ENCODE measurements around the gene ASCC1. TPM values are rescaled to one million over a fixed set of nuclear protein-coding genes. Genes with fewer than 3 reads are reported as not detected.
"Not testable (repeated sequence)": the region's sequence is repeated elsewhere in the genome, so short reads cannot be mapped to it uniquely, and the experiment has no call there.

The ASCC1 gene
- total RNA-seq, 1 donor from 2014 or later = 33.5 TPM

DNA sequence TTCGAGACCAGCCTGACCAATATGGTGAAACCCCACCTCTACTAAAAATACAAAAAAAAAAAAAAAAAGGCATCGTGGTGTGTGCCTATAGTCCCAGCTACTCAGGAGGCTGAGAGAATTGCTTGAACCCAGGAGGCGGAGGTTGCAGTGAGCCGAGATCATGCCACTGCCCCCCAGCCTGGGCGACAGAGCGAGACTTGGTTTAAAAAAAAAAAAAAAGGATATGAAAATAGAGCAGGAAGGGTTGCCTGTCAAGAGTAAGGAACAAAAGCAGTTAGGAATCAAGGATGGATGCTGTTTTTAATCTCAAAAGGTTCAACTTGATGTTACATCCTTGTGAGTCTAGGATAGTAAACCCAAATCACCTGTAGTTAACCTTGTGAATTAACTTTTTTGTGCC, 11.8 kb upstream of the ASCC1 start:
- DNase-seq (ENCODE audit: low spot score) = no peak
- intact Hi-C loops (cut with micrococcal nuclease) = loop anchor here (10.0 kb wide), 2 partner anchors 273 to 333 kb away; no protein-coding TSS in a partner anchor
- no peaks in the 10 kb centered on the region for H3K27me3 Mint-ChIP-seq (ENCODE audit: insufficient read depth)
- H3K4me1 Mint-ChIP-seq (ENCODE audit: low read depth) = peaks cover 42% of the 10 kb centered on the region
- no peak overlapping the region for H3K4me3 Mint-ChIP-seq
- H3K27ac Mint-ChIP-seq = no peak overlapping the region
- H3K9me3 Mint-ChIP-seq = no peaks in the 10 kb centered on the region
- peaks cover 34% of the 10 kb centered on the region for H3K36me3 Mint-ChIP-seq (ENCODE audit: low read depth)

DNA sequence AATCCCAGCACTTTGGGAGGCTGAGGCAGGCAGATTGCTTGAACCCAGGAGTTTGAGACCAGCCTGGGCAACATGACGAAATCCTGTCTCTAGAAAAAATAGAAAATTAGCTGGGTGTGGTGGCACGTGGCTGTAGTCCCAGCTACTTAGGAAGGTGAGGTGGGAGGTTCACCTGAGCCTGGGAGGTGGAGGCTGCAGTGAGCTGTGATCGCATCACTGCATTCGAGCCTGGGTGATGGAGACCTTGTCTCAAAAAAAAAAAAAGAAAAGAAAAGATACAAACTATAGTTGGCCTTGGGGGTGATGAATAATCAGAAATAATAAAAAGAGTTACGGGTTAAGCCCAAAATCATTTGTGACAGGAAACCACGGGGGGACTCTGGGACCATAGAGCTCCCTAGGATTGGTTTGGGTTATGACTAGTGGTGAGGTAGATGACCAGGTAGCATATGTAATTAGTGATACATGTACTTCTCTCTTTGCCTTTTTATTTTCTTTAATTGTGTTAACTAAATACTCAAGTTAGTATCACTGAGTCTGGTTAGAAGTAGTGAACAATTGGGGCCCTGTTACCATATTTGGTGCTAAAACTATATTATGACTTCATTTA, 10.4 kb upstream of the ASCC1 start:
- Mint-ChIP-seq H3K4me3 (no peak overlapping the region), H3K36me3 (ENCODE audit: low read depth) (peaks cover 34% of the 10 kb centered on the region), H3K4me1 (ENCODE audit: low read depth) (peaks cover 46% of the 10 kb centered on the region), H3K27me3 (ENCODE audit: insufficient read depth) (no peaks in the 10 kb centered on the region), H3K27ac (no peak overlapping the region), H3K9me3 (no peaks in the 10 kb centered on the region)
- DNase-seq (ENCODE audit: low spot score) = no peak
- intact Hi-C loops (cut with micrococcal nuclease) = loop anchor here (10.0 kb wide), 2 partner anchors 272 to 332 kb away; no protein-coding TSS in a partner anchor

DNA sequence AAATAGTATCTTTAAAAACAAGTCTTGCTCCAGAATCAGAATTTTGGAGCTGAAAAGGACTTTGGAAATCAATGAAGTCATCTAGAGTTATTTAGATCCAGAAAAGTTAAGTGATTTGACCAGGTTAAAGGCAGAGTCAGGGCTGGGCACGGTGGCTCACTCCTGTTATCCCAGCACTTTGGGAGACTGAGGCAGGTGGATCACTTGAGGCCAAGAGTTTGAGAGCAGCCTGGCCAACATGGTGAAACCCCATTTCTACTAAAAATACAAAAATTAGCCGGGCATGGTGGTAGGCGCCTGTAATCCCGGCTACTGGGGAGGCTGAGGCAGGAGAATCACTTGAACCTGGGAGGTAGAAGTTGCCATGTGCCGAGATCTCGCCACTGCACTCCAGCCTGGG, 8.1 kb upstream of the ASCC1 start:
- intact Hi-C loops (cut with micrococcal nuclease) = loop anchor here (10.0 kb wide), 2 partner anchors 269 to 329 kb away; no protein-coding TSS in a partner anchor
- Mint-ChIP-seq H3K4me1 (ENCODE audit: low read depth) (peaks cover 40% of the 10 kb centered on the region), H3K36me3 (ENCODE audit: low read depth) (peaks cover 27% of the 10 kb centered on the region)
- H3K27me3 Mint-ChIP-seq (ENCODE audit: insufficient read depth); H3K4me3 Mint-ChIP-seq; H3K27ac Mint-ChIP-seq; H3K9me3 Mint-ChIP-seq; DNase-seq (ENCODE audit: low spot score): not testable (repeated sequence)

DNA sequence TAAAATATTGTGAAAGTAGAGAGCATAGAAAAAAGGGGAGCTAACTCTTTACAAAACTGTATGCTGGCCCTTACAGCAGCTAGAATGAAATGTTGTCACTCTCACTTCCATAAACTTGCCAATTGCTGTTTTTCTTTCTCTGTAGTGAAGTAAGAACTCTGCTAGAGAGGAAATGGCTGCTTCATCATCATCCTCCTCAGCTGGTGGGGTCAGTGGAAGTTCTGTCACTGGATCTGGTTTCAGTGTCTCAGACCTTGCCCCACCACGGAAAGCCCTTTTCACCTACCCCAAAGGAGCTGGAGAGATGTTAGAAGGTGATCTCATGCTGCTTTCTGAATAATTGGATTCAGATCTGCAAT, 7.6 kb upstream of the ASCC1 start:
- H3K4me1 Mint-ChIP-seq (ENCODE audit: low read depth) = peaks cover 44% of the 10 kb centered on the region
- H3K9me3 Mint-ChIP-seq = no peaks in the 10 kb centered on the region
- intact Hi-C loops (cut with micrococcal nuclease) = loop anchor here (1.0 to 10.0 kb wide), 7 partner anchors 25 to 329 kb away; no protein-coding TSS in a partner anchor
- DNase-seq (ENCODE audit: low spot score) = no peak
- H3K36me3 Mint-ChIP-seq (ENCODE audit: low read depth) = peaks cover 28% of the 10 kb centered on the region
- no peak overlapping the region for H3K4me3 Mint-ChIP-seq
- no peaks in the 10 kb centered on the region for H3K27me3 Mint-ChIP-seq (ENCODE audit: insufficient read depth)
- H3K27ac Mint-ChIP-seq = peak overlapping the region; percentile 12

DNA sequence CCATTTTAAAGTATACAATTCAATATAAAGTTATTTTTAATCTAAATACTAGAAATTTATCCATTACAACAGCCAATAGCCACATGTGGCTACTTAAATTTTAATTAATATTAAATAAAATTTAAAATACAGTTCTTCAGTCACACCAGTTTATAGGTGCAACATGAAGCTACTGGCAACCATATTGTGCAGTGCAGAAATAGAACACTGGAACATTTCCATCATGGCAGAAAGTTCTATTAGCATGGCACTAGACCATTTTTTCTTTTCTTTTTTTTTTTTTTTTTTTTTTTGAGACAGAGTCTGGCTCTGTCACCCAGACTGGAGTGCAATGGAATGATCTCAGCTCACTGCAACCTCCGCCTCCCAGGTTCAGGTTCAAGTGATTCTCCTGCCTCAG, 5.2 kb upstream of the ASCC1 start:
- Mint-ChIP-seq H3K36me3 (ENCODE audit: low read depth) (peaks cover 25% of the 10 kb centered on the region), H3K4me3 (no peak overlapping the region), H3K4me1 (ENCODE audit: low read depth) (peaks cover 48% of the 10 kb centered on the region), H3K27ac (no peak overlapping the region), H3K9me3 (no peaks in the 10 kb centered on the region), H3K27me3 (ENCODE audit: insufficient read depth) (no peaks in the 10 kb centered on the region)
- no peak for DNase-seq (ENCODE audit: low spot score)
- intact Hi-C loops (cut with micrococcal nuclease) = loop anchor here (10.0 kb wide), 2 partner anchors 266 to 326 kb away; no protein-coding TSS in a partner anchor

DNA sequence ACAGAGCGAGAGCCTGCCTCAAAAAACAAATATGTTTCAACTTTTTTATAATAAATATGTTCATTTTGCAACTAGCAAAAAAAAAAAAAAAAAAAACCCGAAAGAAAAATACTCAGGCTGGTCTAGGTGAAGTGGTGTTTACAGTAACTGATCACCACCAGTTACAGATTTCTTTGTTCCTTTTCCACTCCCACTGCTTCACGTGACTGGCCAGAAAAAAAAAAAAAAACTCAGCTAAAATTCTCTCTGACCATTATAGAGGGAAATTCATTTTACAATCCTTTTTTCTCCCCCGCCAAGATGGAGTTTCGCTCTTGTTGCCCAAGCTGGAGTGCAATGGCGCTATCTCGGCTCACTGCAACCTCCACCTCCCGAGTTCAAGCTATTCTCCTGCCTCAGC, 4.6 kb upstream of the ASCC1 start:
- no peak overlapping the region for H3K4me3 Mint-ChIP-seq
- intact Hi-C loops (cut with micrococcal nuclease) = loop anchor here (10.0 kb wide), 2 partner anchors 266 to 326 kb away; no protein-coding TSS in a partner anchor
- DNase-seq (ENCODE audit: low spot score) = no peak
- H3K27ac Mint-ChIP-seq = peak overlapping the region; percentile 55
- H3K4me1 Mint-ChIP-seq (ENCODE audit: low read depth) = peaks cover 50% of the 10 kb centered on the region
- peaks cover 2% of the 10 kb centered on the region for H3K27me3 Mint-ChIP-seq (ENCODE audit: insufficient read depth)
- peaks cover 26% of the 10 kb centered on the region for H3K36me3 Mint-ChIP-seq (ENCODE audit: low read depth)
- no peaks in the 10 kb centered on the region for H3K9me3 Mint-ChIP-seq

DNA sequence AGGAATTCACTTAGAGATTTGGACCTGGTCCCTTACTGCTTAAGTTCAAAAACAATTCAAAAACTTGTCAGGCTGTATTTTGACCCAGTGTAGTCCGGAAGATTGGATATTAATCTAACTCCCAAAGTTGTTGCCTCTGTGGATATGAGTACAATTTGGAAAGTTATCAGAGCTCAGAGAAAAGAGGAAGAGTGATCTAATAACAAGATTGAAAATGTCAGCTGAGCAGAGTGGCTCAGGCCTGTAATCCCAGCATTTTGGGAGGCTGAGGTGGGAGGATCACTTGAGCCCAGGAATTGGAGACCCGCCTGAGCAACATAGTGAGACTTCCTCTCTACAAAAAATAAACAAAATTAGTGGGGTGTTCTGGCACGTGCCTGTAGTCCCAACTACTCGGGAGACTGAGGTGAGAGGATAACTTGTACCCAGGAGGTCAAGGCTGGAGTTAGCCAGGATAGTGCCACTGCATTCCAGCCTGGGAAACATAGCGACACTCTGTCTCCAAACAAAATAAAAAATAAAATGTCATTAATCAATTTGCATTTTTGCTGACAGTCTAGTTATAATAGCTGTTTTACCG, 3.2 kb upstream of the ASCC1 start:
- intact Hi-C loops (cut with micrococcal nuclease) = loop anchor here (2.0 to 10.0 kb wide), 2 partner anchors 131 to 285 kb away; partner anchors contain the start of gene SPOCK2
- no peak for DNase-seq (ENCODE audit: low spot score)
- Mint-ChIP-seq H3K9me3 (no peaks in the 10 kb centered on the region), H3K27ac (peak overlapping the region; percentile 90), H3K27me3 (ENCODE audit: insufficient read depth) (peaks cover 2% of the 10 kb centered on the region), H3K4me1 (ENCODE audit: low read depth) (peaks cover 59% of the 10 kb centered on the region), H3K4me3 (peak overlapping the region; percentile 70), H3K36me3 (ENCODE audit: low read depth) (peaks cover 23% of the 10 kb centered on the region)

DNA sequence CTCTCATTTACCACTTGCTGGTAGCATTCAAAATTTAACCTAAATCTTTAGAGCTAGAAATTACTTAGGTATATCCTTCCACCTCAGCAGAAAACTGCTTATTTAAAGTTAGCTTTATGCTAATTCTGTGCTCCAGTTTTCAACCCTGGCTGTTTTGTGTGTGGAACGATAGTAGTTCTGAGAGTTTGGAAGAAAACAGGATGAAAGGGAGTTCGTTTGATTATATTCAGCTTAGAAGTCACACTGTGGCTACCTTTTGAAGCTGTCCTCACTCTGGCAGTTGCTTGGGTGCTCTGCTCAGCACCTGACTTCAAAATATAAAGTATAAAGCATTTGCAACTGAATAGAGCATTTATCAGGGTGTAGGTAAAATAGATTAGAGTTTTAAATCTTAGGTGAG, 2.6 kb upstream of the ASCC1 start:
- Mint-ChIP-seq H3K4me3 (peak overlapping the region; percentile 70), H3K36me3 (ENCODE audit: low read depth) (peaks cover 18% of the 10 kb centered on the region), H3K27me3 (ENCODE audit: insufficient read depth) (peaks cover 2% of the 10 kb centered on the region), H3K9me3 (no peaks in the 10 kb centered on the region), H3K27ac (peak overlapping the region; percentile 90), H3K4me1 (ENCODE audit: low read depth) (peaks cover 54% of the 10 kb centered on the region)
- intact Hi-C loops (cut with micrococcal nuclease) = loop anchor here (1.0 to 10.0 kb wide), 6 partner anchors 43 to 284 kb away; partner anchors contain the start of gene SPOCK2
- DNase-seq (ENCODE audit: low spot score) = no peak

DNA sequence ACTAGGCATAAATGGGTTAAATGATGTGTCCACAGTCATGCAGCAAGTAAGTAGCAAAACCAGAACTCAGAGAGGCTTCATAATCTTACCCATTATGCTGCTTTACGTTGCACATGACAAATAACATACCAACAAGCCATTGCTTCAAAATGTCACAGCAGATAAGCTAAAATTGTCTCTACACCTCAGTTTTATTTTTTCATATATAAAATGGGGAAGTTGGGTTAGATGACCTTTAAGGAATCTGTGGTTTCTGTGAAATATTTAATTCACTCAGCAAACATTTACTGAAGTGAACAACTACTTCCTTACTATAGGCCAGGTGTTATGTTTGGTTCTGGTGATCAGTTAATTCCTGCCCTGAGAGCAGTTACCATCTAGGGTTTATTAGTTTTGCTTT, 2.2 kb upstream of the ASCC1 start:
- Mint-ChIP-seq H3K4me1 (ENCODE audit: low read depth) (peaks cover 51% of the 10 kb centered on the region), H3K4me3 (peak overlapping the region; percentile 70), H3K27me3 (ENCODE audit: insufficient read depth) (peaks cover 2% of the 10 kb centered on the region), H3K9me3 (no peaks in the 10 kb centered on the region), H3K27ac (peak overlapping the region; percentile 90), H3K36me3 (ENCODE audit: low read depth) (peaks cover 15% of the 10 kb centered on the region)
- no peak for DNase-seq (ENCODE audit: low spot score)
- intact Hi-C loops (cut with micrococcal nuclease) = loop anchor here (1.0 to 10.0 kb wide), 6 partner anchors 43 to 284 kb away; partner anchors contain the start of gene SPOCK2

DNA sequence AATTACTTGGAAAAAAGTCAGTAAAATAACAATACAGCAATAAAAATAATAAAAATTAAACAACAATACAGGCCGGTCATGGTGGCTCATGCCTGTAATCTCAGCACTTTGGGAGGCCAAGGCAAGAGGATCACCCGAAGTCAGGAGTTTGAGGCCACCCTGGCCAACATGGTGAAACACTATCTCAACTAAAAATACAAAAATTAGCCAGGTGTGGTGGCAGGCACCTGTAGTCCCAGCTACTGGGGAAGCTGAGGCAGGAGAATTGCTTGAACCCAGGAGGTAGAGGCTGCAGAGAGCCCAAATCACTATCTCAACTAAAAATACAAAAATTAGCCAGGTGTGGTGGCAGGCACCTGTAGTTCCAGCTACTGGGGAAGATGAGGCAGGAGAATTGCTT, 4.2 kb downstream of the ASCC1 start:
- H3K4me3 Mint-ChIP-seq = not testable (repeated sequence)
- intact Hi-C loops (cut with micrococcal nuclease) = loop anchor here (2.0 to 10.0 kb wide), 2 partner anchors 277 to 445 kb away; no protein-coding TSS in a partner anchor

DNA sequence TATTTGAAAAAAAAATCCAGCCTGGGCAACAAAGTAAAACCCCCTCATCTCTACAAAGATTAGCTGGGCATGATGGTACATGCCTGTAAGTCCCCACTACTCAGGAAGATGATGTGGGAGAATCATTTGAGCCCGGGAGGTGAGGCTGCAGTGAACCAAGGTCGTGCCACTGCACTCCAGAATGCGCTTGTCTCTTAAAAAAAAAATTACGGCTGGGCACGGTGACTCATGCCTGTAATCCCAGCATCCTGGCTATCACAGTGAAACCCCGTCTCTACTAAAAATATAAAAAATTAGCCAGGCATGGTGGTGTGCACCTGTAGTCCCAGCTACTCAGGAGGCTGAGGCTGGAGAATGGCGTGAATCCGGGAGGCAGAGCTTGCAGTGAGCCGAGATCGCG, 4.7 kb downstream of the ASCC1 start:
- Mint-ChIP-seq H3K4me1 (ENCODE audit: low read depth) (peaks cover 37% of the 10 kb centered on the region), H3K36me3 (ENCODE audit: low read depth) (peaks cover 30% of the 10 kb centered on the region)
- not testable (repeated sequence) for H3K9me3 Mint-ChIP-seq; DNase-seq (ENCODE audit: low spot score); H3K27me3 Mint-ChIP-seq (ENCODE audit: insufficient read depth); H3K4me3 Mint-ChIP-seq; H3K27ac Mint-ChIP-seq
- intact Hi-C loops (cut with micrococcal nuclease) = loop anchor here (10.0 kb wide), 1 partner anchor 277 kb away; no protein-coding TSS in a partner anchor

More for the DNA sequence above, 4.2 kb downstream of the ASCC1 start:
- H3K27me3 Mint-ChIP-seq (ENCODE audit: insufficient read depth); H3K27ac Mint-ChIP-seq; DNase-seq (ENCODE audit: low spot score); H3K9me3 Mint-ChIP-seq: not testable (repeated sequence)
- Mint-ChIP-seq H3K36me3 (ENCODE audit: low read depth) (peaks cover 30% of the 10 kb centered on the region), H3K4me1 (ENCODE audit: low read depth) (peaks cover 41% of the 10 kb centered on the region)

DNA sequence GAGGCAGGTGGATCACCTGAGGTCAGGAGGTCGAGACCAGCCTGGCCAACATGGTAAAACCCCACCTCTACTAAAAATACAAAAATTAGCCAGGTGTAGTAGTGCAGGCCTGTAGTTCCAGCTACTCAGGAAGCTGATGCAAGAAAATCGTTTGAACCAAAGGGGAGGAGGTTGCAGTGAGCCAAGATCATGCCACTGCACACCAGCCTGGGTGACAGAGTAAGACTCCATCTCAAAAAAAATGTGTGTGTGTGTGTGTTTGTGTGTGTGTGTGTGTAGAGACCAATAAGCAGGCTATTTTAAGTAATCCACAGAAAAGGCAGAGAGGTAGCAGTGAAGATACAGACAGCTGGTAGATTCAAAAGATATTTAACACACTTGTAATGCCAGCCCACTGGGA, 7.5 kb downstream of the ASCC1 start:
- H3K4me3 Mint-ChIP-seq; intact Hi-C loops (cut with micrococcal nuclease); H3K27me3 Mint-ChIP-seq (ENCODE audit: insufficient read depth); DNase-seq (ENCODE audit: low spot score); H3K9me3 Mint-ChIP-seq: not testable (repeated sequence)
- Mint-ChIP-seq H3K27ac (peak overlapping the region; percentile 86), H3K36me3 (ENCODE audit: low read depth) (peaks cover 34% of the 10 kb centered on the region), H3K4me1 (ENCODE audit: low read depth) (peaks cover 26% of the 10 kb centered on the region)

All from activated T-helper 1 cell treated with anti-CD3 and anti-CD28 coated beads, Interleukin-12 subunit alpha, Interleukin-12 subunit beta, Interleukin-2, Interleukin-4 antibody, amounts not matched to agents 30 ng/mL and 10 ng/mL and 1 ng/mL, durations not matched to agents 14 hours and 24 hours and 36 hours (primary cell).